SIG-M5 (cell line): ENCODE data around the gene CATSPER4.

Experiments used
- DNase-seq: peaks from one replicate; lab custom pipeline; 2025; lab: John Stamatoyannopoulos, UW

The CATSPER4 gene

GRCh38 chr1:26164861-26165842 lies 25.2 kb upstream of the CATSPER4 start:
- DNase-seq: no peak

GRCh38 chr1:26166719-26167281 lies 23.6 kb upstream of the CATSPER4 start:
- no peak for DNase-seq

- DNase-seq: no peak
These were observed 21.8 kb upstream of the CATSPER4 start, which contains the start of gene C1orf232 for GRCh38 chr1:26168410-26169197. C1orf232 (minus strand) TSS chr1:26168963; CDS start chr1:26168499, 464 bp downstream.

GRCh38 chr1:26169198-26169554 lies 21.2 kb upstream of the CATSPER4 start:
- no peak for DNase-seq

- DNase-seq: no peak
These were observed 20.5 kb upstream of the CATSPER4 start, which contains the start of gene ZNF593 for GRCh38 chr1:26169669-26170471. ZNF593 (plus strand) TSS chr1:26169908; CDS start chr1:26169984, 76 bp downstream.

- no peak for DNase-seq
These were observed 20.0 kb upstream of the CATSPER4 start for GRCh38 chr1:26170472-26170821.

GRCh38 chr1:26171084-26172072 lies 19.0 kb upstream of the CATSPER4 start, which contains the start of gene ZNF593OS:
ZNF593OS (minus strand) TSS chr1:26171832; CDS start chr1:26171661, 171 bp downstream.
- DNase-seq: no peak

- no peak for DNase-seq
These were observed 15.1 kb upstream of the CATSPER4 start for GRCh38 chr1:26175346-26175745.

- no peak for DNase-seq
These were observed 13.2 kb upstream of the CATSPER4 start, which contains the start of gene CNKSR1 for GRCh38 chr1:26177182-26177684. CNKSR1 (plus strand) TSS chr1:26177491; CDS start chr1:26177548, 57 bp downstream.

- no peak for DNase-seq
These were observed 10.3 kb upstream of the CATSPER4 start for GRCh38 chr1:26180010-26180506.

- DNase-seq: no peak
These were observed 8.6 kb upstream of the CATSPER4 start for GRCh38 chr1:26181586-26182382.

GRCh38 chr1:26182383-26182696 lies 8.1 kb upstream of the CATSPER4 start:
- DNase-seq: no peak

- DNase-seq: no peak
These were observed 6.3 kb upstream of the CATSPER4 start for GRCh38 chr1:26184086-26184485.

- no peak for DNase-seq
These were observed 5.5 kb upstream of the CATSPER4 start for GRCh38 chr1:26184883-26185282.

- DNase-seq: no peak
These were observed 2.5 kb upstream of the CATSPER4 start for GRCh38 chr1:26187882-26188281.

GRCh38 chr1:26188477-26188876 lies 1.9 kb upstream of the CATSPER4 start:
- DNase-seq: no peak

GRCh38 chr1:26189331-26189730 lies 1.1 kb upstream of the CATSPER4 start:
- no peak for DNase-seq

GRCh38 chr1:26189751-26190275 lies 589 bp upstream of the CATSPER4 start:
- no peak for DNase-seq

GRCh38 chr1:26191739-26192138 lies 1.3 kb downstream of the CATSPER4 start:
- DNase-seq: no peak
